GM19468 (cell line): Measurements from ENCODE around the gene STK33.

Source experiments
- ATAC-seq: cut with Tn5 transposase; IDR thresholded peaks from one replicate; pipeline ENCODE4 v1.9.1; 2021; ENCODE audit warnings: mild to moderate bottlenecking, moderate library complexity, moderate number of reproducible peaks; ENCODE audit not compliant: unreplicated experiment; ENCODE audit errors: extremely low read depth

The STK33 gene

DNA sequence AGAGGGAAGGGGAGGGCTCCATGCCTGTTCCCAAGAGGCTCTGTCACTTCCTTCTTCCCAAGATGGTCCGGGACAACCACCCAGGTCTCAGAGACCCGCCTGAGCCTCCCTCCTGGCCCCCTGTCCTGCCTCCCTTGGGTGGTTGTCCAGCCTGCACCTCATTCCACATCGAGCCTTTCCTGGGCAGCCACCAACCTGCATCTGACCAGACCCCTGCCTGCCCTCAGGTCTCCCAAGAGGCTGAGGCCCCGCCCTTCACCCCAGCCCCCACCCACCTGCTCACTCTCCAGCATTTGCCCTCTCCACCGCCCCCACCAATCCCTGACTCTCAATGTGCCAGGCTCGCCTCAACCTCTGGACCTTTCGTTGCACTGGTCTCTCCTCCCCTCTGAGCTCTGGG, 232.8 kb downstream of the STK33 start:
- ATAC-seq, result no peak

- ATAC-seq, result no peak
These were observed 233.8 kb downstream of the STK33 start for GRCh38 chr11:8360086-8360828.

GRCh38 chr11:8359521-8359920, 234.5 kb downstream of the STK33 start:
- no peak for ATAC-seq

DNA sequence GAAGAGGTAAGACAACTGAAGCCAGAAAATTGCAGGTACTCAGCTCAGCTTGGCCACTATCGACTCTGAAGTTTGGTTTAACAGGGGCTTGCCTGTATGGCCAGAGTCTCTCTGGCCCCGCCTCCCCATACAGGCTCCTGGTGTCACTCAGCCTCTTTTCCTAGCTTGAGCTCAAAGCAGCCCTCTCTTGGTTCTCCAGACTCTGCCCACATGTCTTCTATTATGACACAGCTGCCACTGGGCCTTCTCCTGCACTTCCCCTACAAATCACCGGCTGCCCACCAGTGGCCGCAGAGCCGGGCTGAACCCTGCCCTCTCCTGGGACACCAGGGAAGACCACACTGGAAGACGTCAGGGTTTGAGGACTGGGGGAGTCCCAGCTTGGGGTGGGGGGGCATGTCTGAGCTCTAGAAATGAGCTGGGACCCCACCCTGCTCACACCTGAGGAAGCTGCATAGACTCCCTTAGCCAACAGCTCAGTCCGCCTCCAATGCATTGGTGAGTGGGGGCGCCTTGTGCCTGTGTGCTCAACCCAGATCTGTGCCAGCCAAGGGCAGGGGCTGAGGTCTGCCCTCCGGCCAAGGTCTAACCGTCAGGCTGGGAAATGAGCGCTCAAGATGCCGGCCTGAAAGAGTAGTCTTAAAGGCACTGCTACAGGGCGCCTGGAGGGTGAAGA, 236.0 kb downstream of the STK33 start:
- no peak for ATAC-seq

DNA sequence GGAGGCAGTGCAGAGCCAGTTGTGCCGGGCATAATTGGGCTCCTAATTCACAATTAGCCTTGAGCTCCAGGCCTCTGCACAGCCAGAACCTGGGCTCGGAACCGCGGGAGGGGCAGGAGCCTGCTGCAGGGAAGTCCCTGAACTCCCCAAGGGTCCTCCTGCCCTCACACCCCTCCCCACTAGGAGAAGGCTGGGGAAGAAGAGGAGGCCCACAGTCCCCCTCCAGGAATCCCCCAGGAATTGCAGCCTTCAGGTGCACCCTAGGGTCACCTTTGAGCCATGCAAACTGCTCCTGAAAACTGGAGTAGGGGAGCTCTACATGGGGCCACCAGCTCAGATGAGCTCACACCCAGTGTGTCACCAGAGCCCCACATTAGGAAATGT, 236.5 kb downstream of the STK33 start:
- no peak for ATAC-seq

- no peak for ATAC-seq
These were observed 237.1 kb downstream of the STK33 start for GRCh38 chr11:8356721-8357504.

- no peak for ATAC-seq
These were observed 237.8 kb downstream of the STK33 start for GRCh38 chr11:8356216-8356615.

DNA sequence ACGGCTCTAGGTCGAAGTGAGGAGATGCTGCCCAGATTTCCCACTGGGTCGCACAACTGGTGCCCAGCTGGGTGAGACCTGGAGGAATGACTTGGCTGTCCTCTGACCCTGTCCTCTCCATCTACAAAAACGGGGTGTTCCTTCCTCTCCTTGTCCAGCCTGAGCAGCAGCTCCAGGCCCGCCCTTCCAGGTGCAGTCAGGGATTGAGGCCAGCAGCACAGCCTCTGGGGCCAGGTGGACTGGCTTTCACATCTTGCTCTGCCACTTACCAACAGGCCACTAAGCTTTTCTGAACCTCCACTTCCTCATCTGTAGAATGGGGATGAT, 238.6 kb downstream of the STK33 start:
- ATAC-seq, result no peak

DNA sequence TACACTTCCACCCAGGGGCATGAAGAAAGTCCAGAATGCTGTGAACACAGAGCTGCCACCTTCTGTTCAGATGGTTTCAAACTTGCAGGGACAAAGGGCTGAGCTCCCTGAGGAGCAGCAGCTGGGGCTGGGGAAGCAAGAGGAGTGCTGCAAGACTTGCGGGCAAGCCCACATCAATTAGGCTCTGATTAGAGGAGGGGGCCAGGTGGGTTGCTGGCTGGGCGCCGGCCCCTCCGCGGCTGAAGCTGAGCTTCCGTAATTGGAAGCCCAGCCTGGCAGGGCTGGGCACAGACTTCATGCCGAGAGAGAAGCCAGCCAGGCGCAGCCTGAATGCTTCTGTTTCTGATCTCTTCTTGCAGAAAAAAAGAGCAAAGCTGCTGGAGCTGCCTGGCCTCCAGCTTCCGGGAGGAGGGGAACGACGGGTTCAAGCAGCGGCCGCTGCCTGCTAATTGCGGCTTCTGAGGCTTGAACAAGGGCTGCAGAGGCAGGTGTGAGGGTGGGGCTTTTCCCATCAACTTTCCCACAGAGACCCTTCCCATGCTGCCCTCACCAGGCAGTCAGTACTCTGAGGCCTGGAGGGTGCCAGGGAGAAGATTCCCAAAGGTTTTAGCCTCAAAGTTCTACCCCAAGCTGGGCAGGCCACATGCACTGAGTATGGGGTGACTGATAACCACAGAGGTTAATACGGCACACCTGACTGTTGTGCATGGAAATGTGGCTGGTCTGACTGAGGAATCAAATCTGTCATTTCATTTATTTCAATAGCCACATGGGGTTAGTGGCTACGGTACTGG, 239.2 kb downstream of the STK33 start:
- ATAC-seq, result no peak

DNA sequence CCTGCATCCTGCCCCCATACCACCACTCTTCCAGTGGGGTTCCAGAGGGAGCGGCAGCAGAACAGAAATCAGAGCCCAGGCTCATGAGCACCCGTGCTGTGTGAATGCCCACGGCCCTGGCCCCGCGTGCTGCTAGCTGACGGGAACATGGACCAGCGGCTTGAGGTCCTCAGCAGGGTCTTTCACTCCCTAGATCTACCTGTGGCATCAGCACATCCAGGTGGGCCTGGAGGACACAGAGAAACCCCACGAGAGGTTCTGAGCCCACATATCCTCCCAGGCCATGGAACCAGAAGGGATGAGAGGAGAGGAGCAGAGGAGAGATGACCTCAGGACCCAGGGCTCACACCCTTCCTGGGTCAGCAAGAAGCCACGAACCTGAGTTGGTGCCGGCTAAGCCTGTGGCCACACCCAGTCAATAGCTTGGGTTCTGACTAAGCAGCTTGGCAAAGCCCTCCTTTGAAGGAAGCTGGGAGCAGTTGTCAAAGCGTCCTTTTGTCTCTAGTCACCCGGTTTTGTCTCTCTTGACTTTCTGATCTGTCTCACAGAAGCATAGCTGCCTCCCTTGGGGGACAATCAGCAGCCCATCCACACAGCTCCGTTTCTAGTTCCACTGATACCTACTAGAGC, 241.0 kb downstream of the STK33 start:
- no peak for ATAC-seq

GRCh38 chr11:8352103-8352875, 241.7 kb downstream of the STK33 start:
- no peak for ATAC-seq

- ATAC-seq, result no peak
These were observed 242.8 kb downstream of the STK33 start for GRCh38 chr11:8351223-8351622.

DNA sequence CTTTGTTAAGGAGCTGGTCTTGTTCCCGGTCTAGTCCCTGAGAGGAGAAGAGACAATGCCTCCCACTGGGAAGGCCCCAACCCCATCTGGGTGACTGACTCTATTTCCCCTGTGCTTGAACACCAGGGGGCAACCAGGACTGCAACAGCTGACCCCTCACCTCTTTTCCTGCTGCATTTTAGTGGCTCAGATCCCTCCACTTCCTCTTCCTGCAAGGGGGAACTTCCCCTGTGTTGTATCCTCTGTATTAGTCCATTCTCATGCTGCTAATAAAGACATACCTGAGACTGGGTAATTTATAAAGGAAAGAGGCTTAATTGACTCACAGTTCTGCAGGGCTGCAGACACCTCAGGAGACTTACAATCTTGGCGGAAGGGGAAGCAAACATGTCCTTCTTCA, 246.1 kb downstream of the STK33 start:
- ATAC-seq, result no peak

GRCh38 chr11:8346157-8346755, 247.8 kb downstream of the STK33 start:
- no peak for ATAC-seq

- no peak for ATAC-seq
These were observed 248.8 kb downstream of the STK33 start for GRCh38 chr11:8345179-8345578.

- ATAC-seq, result no peak
These were observed 249.7 kb downstream of the STK33 start for GRCh38 chr11:8344346-8344745.

- ATAC-seq, result peak; percentile 54
These were observed 251.0 kb downstream of the STK33 start for GRCh38 chr11:8342821-8343681.

DNA sequence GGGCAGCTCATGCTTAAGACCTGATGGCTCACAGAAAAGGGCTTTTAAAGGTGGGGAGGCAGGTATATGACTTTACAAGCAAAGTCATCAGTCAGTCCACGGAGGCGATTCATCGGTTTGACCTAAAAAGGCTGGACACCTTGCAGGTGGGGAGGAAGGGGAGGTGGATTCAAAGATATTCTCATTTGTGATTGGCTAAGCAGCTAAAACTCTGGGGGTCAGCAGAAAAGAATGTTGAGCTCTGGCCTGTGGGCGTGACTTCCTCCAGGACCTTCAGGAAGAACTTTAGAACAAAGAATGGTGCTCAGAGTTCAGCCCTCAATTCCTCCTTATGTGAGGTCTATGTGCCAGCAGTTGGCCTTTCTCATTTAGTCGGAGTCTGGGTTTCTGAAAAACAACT, 252.0 kb downstream of the STK33 start:
- no peak for ATAC-seq
